Lower leg skin (tissue), 3 donors: ENCODE data around the gene FGF7.

Experiments
- CTCF ChIP-seq, 3 donors: fragments of 450-650 bp; IDR thresholded peaks; one replicate each; pipeline ENCODE4 v1.5.1; 2016; ENCODE audit warnings: antibody characterized with exemption in 3 of 3, mild to moderate bottlenecking in 3 of 3, moderate library complexity in 2 of 3
- POLR2A ChIP-seq, 2 donors: fragments of 450-650 bp; IDR thresholded peaks; one replicate each; pipeline ENCODE4 v1.6.1; 2016 to 2017; ENCODE audit warnings: antibody characterized with exemption in 2 of 2, mild to moderate bottlenecking in 1 of 2, moderate library complexity in 1 of 2

GRCh38 chr15:49415638-49416037, 7.4 kb upstream of the FGF7 start:
- TF ChIP-seq CTCF (IDR thresholded peaks at IDR 0.05) (no peak), POLR2A (IDR thresholded peaks at IDR 0.05) (no peak)
